Chondrocyte (in vitro differentiated cells): ENCODE results near the gene ITGB8. TPM values are rescaled to one million over a fixed set of nuclear protein-coding genes. Genes with fewer than 3 reads are reported as not detected.
A peak's percentile ranks its signal among the peaks of the same experiment; 100 is the strongest.

Source experiments
- DNase-seq: peaks from one replicate; pipeline ENCODE4 v3.0.0; 2021; ENCODE audit warnings: mixed read lengths, low spot score
- H3K27ac Mint-ChIP-seq: one replicate; pipeline ENCODE4 v1.8.0; 2021; ENCODE audit warnings: mild to moderate bottlenecking, moderate library complexity, mixed read lengths; ENCODE audit not compliant: unreplicated experiment
- H3K27me3 Mint-ChIP-seq: 2 replicates; pipeline ENCODE4 v1.8.0; 2021; ENCODE audit warnings: low read depth, mixed read lengths
- H3K36me3 Mint-ChIP-seq: 2 replicates; pipeline ENCODE4 v1.8.0; 2021; ENCODE audit warnings: low read depth, mixed read lengths
- H3K4me1 Mint-ChIP-seq: 2 replicates; pipeline ENCODE4 v1.8.0; 2021; ENCODE audit warnings: low read depth, mild to moderate bottlenecking, mixed read lengths
- H3K4me3 Mint-ChIP-seq: one replicate; pipeline ENCODE4 v1.8.0; 2021; ENCODE audit warnings: mild to moderate bottlenecking, moderate library complexity, mixed read lengths; ENCODE audit not compliant: unreplicated experiment
- H3K9me3 Mint-ChIP-seq: 2 replicates; pipeline ENCODE4 v1.8.0; 2021; ENCODE audit warnings: low read depth, mixed read lengths
- total RNA-seq: library from RNA; stranded (reverse); gene quantifications from 3 replicates; pipeline ENCODE4 v1.2.1, GENCODE V29; 2021
- TF ChIP-seq, protein P1 (sequence below): fragments of 200-600 bp; sonication (generic); IDR thresholded peaks from 2 replicates; pipeline ENCODE4 v1.5.0; 2021; ENCODE audit warnings: antibody characterized with exemption, mild to moderate bottlenecking, moderate library complexity

The ITGB8 gene
- total RNA-seq, 1 donor from 2014 or later: 0.40 TPM

GRCh38 chr7:20439416-20440185 is 108.9 kb downstream of the ITGB8 start:
- TF ChIP-seq, protein P1, sequence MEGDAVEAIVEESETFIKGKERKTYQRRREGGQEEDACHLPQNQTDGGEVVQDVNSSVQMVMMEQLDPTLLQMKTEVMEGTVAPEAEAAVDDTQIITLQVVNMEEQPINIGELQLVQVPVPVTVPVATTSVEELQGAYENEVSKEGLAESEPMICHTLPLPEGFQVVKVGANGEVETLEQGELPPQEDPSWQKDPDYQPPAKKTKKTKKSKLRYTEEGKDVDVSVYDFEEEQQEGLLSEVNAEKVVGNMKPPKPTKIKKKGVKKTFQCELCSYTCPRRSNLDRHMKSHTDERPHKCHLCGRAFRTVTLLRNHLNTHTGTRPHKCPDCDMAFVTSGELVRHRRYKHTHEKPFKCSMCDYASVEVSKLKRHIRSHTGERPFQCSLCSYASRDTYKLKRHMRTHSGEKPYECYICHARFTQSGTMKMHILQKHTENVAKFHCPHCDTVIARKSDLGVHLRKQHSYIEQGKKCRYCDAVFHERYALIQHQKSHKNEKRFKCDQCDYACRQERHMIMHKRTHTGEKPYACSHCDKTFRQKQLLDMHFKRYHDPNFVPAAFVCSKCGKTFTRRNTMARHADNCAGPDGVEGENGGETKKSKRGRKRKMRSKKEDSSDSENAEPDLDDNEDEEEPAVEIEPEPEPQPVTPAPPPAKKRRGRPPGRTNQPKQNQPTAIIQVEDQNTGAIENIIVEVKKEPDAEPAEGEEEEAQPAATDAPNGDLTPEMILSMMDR: no peak
- H3K36me3 Mint-ChIP-seq: no peaks in the 10 kb centered on the region
- peaks cover 3% of the 10 kb centered on the region for H3K27me3 Mint-ChIP-seq
- peaks cover 4% of the 10 kb centered on the region for H3K9me3 Mint-ChIP-seq
- no peak for DNase-seq
- no peak overlapping the region for H3K4me3 Mint-ChIP-seq
- peaks cover 5% of the 10 kb centered on the region for H3K4me1 Mint-ChIP-seq
- no peak overlapping the region for H3K27ac Mint-ChIP-seq

GRCh38 chr7:20440472-20441105 is 109.9 kb downstream of the ITGB8 start:
- H3K9me3 Mint-ChIP-seq: peaks cover 11% of the 10 kb centered on the region
- H3K36me3 Mint-ChIP-seq: no peaks in the 10 kb centered on the region
- H3K27ac Mint-ChIP-seq: no peak overlapping the region
- no peak for DNase-seq
- no peak overlapping the region for H3K4me3 Mint-ChIP-seq
- peaks cover 5% of the 10 kb centered on the region for H3K4me1 Mint-ChIP-seq
- TF ChIP-seq, protein P1: peak; percentile 74
- H3K27me3 Mint-ChIP-seq: peaks cover 3% of the 10 kb centered on the region

DNA sequence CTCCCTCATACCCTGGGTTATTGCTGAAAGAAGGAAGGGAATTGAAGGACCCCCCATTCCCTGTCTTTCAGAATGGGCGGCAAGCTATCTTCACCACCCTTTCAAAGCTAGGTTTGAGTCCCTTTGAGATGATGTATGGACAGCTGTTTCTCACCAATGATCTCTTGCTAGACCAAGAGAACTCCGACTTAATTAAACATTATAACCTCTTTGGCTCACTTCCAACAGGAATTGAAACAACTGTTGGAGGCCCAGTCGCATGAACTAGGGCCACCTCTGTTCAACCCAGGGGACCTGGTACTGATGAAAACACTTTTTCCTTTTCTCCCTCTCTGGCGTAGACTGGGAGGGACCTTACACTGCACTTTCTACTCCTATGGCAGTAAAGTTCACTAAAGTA is 110.6 kb downstream of the ITGB8 start:
- no peaks in the 10 kb centered on the region for H3K36me3 Mint-ChIP-seq
- TF ChIP-seq, protein P1: no peak
- H3K27me3 Mint-ChIP-seq: peaks cover 3% of the 10 kb centered on the region
- H3K4me1 Mint-ChIP-seq: peaks cover 5% of the 10 kb centered on the region
- DNase-seq: no peak
- no peak overlapping the region for H3K27ac Mint-ChIP-seq
- no peak overlapping the region for H3K4me3 Mint-ChIP-seq
- H3K9me3 Mint-ChIP-seq: peaks cover 13% of the 10 kb centered on the region

DNA sequence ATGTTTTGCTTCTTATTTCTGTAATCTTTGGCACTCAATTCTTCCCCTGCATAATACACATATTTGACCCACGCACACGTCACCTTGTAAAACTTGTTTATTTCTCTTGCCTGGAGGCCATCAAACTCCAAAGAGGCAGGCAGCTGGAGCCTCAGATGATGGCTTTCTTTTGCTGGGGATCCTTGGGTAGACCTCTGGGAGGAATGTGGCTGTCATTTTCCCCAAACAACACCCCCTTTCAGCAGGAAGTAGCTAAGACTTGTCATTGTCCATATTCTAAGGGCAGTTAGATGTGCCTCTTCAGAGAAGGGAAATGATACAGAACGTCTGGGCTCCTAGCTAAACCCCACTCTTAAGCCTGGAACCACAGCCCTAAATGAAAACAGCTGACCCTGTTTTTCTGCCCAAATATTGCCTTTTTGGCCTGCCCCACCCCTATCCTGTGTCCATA is 111.3 kb downstream of the ITGB8 start:
- H3K4me3 Mint-ChIP-seq: no peak overlapping the region
- H3K9me3 Mint-ChIP-seq: peaks cover 13% of the 10 kb centered on the region
- no peaks in the 10 kb centered on the region for H3K36me3 Mint-ChIP-seq
- H3K27ac Mint-ChIP-seq: no peak overlapping the region
- DNase-seq: no peak
- peaks cover 5% of the 10 kb centered on the region for H3K4me1 Mint-ChIP-seq
- TF ChIP-seq, protein P1: no peak
- peaks cover 3% of the 10 kb centered on the region for H3K27me3 Mint-ChIP-seq

DNA sequence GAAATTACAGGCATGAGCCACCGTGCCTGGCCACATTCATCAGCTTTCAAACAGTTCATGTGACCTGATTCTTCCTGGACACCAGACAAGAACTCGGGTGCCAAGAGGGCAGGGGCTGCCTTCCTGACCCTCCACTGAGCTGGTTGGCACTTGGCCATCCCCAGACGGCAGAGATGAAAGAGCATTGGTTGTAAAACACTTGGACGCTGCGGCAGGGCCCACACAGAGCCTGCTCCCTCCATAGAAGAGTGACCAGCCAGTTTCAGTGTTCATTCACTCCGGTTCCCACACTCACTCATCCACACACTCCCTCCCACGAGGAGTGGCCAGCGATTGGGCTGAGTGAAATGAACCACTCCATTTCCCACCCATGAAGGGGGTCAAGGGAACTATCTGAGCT is 112.3 kb downstream of the ITGB8 start:
- H3K4me1 Mint-ChIP-seq: peaks cover 5% of the 10 kb centered on the region
- DNase-seq: no peak
- H3K9me3 Mint-ChIP-seq: peaks cover 13% of the 10 kb centered on the region
- H3K27me3 Mint-ChIP-seq: peaks cover 5% of the 10 kb centered on the region
- TF ChIP-seq, protein P1: no peak
- no peaks in the 10 kb centered on the region for H3K36me3 Mint-ChIP-seq
- H3K27ac Mint-ChIP-seq: no peak overlapping the region
- H3K4me3 Mint-ChIP-seq: no peak overlapping the region
